Ishikawa (cell line): ENCODE measurements around the gene NRG2.

Source experiments
- CEBPB ChIP-seq: IDR thresholded peaks from 2 replicates; pipeline ENCODE4 v1.6.1; 2012
- CREB1 ChIP-seq: IDR thresholded peaks from 2 replicates; pipeline ENCODE4 v1.6.1; 2012; ENCODE audit warnings: low read depth
- EGR1 ChIP-seq: IDR thresholded peaks from 2 replicates; pipeline ENCODE4 v1.6.1; 2012
- EP300 ChIP-seq: IDR thresholded peaks from 2 replicates; pipeline ENCODE4 v1.6.1; 2012; ENCODE audit warnings: borderline replicate concordance
- FOXM1 ChIP-seq: IDR thresholded peaks from 2 replicates; pipeline ENCODE4 v1.6.1; 2012; ENCODE audit warnings: low read depth, borderline replicate concordance
- NFIC ChIP-seq: IDR thresholded peaks from 2 replicates; pipeline ENCODE4 v1.6.1; 2012
- REST ChIP-seq: IDR thresholded peaks from 2 replicates; pipeline ENCODE4 v1.6.1; 2012; ENCODE audit warnings: low read depth, mild to moderate bottlenecking
- TAF1 ChIP-seq: IDR thresholded peaks from 2 replicates; pipeline ENCODE4 v1.6.1; 2012; ENCODE audit warnings: low read depth, mild to moderate bottlenecking
- TEAD4 ChIP-seq: IDR thresholded peaks from 2 replicates; pipeline ENCODE4 v1.6.1; 2012
- USF1 ChIP-seq: IDR thresholded peaks from 2 replicates; pipeline ENCODE4 v1.6.1; 2012
- YY1 ChIP-seq: IDR thresholded peaks from 2 replicates; pipeline ENCODE4 v1.6.1; 2012; ENCODE audit warnings: low read depth
- ZBTB7A ChIP-seq: IDR thresholded peaks from 2 replicates; pipeline ENCODE4 v1.6.1; 2012; ENCODE audit warnings: low read depth

GRCh38 chr5:140056880-140057279 is 13.8 kb upstream of the NRG2 start:
- no peak for TF ChIP-seq EGR1
- no peak for TF ChIP-seq CEBPB
- TF ChIP-seq EP300 = no peak
- TF ChIP-seq TAF1 = no peak
- TF ChIP-seq REST = no peak
- no peak for TF ChIP-seq ZBTB7A
- no peak for TF ChIP-seq USF1
- TF ChIP-seq TEAD4 = no peak
- no peak for TF ChIP-seq CREB1
- TF ChIP-seq YY1 = no peak
- TF ChIP-seq FOXM1 = no peak
- TF ChIP-seq NFIC = no peak
